ENCODE measurements around the gene TRIM31.

The TRIM31 gene

GRCh38 chr6:30113003-30113759 lies at the start of gene TRIM31:
Gene TRIM31 (minus strand): TSS chr6:30113090. CDS start chr6:30112805, 285 bp downstream.
- DNase-seq: no peak

GRCh38 chr6:30162265-30163089 lies 49.6 kb upstream of the TRIM31 start:
- no peak for DNase-seq

GRCh38 chr6:30160785-30161531 lies 48.1 kb upstream of the TRIM31 start, which contains the start of gene TRIM10:
Gene TRIM10 (minus strand): TSS chr6:30161211. CDS start chr6:30160858, 353 bp downstream.
- no peak for DNase-seq

GRCh38 chr6:30160008-30160784 lies 47.3 kb upstream of the TRIM31 start:
- DNase-seq: no peak

- no peak for DNase-seq
Observed at GRCh38 chr6:30158475-30159040, 45.7 kb upstream of the TRIM31 start.

GRCh38 chr6:30157999-30158398 lies 45.1 kb upstream of the TRIM31 start:
- no peak for DNase-seq

GRCh38 chr6:30157581-30157980 lies 44.7 kb upstream of the TRIM31 start:
- no peak for DNase-seq

GRCh38 chr6:30156774-30157173 lies 43.9 kb upstream of the TRIM31 start:
- no peak for DNase-seq

GRCh38 chr6:30156262-30156599 lies 43.3 kb upstream of the TRIM31 start:
- no peak for DNase-seq

GRCh38 chr6:30155520-30156261 lies 42.8 kb upstream of the TRIM31 start:
- no peak for DNase-seq

- no peak for DNase-seq
Observed at GRCh38 chr6:30154709-30155519, 42.0 kb upstream of the TRIM31 start.

- DNase-seq: no peak
Observed at GRCh38 chr6:30154061-30154460, 41.2 kb upstream of the TRIM31 start.

- no peak for DNase-seq
Observed at GRCh38 chr6:30152910-30153610, 40.2 kb upstream of the TRIM31 start.

GRCh38 chr6:30152016-30152673 lies 39.3 kb upstream of the TRIM31 start:
- DNase-seq: no peak

- no peak for DNase-seq
Observed at GRCh38 chr6:30151580-30151979, 38.7 kb upstream of the TRIM31 start.

- DNase-seq: no peak
Observed at GRCh38 chr6:30150671-30151395, 37.9 kb upstream of the TRIM31 start.

GRCh38 chr6:30149858-30150550 lies 37.1 kb upstream of the TRIM31 start:
- DNase-seq: no peak

GRCh38 chr6:30149234-30149633 lies 36.3 kb upstream of the TRIM31 start:
- DNase-seq: no peak
